Activated CD8-positive, alpha-beta memory T cell treated with anti-CD3 and anti-CD28 coated beads for 48 hours (primary cell): ENCODE measurements around the gene RARS2.

Experiments used
- DNase-seq, 3 experiments: peaks; one replicate each; pipeline ENCODE4 v3.0.0-alpha.2; 2020; ENCODE audit warnings: low read depth in 2 of 3, low spot score in 2 of 3

RARS2 gene

GRCh38 chr6:87574237-87574804 lies 15.5 kb downstream of the RARS2 start:
- DNase-seq = no peak

- no peak for DNase-seq
Observed at GRCh38 chr6:87573307-87574024, 16.3 kb downstream of the RARS2 start.

- no peak for DNase-seq
Observed at GRCh38 chr6:87572883-87573282, 16.9 kb downstream of the RARS2 start.

- DNase-seq = no peak
Observed at GRCh38 chr6:87572021-87572420, 17.8 kb downstream of the RARS2 start.

GRCh38 chr6:87561017-87561416 lies 28.8 kb downstream of the RARS2 start:
- no peak for DNase-seq

- no peak for DNase-seq
Observed at GRCh38 chr6:87558446-87558845, 31.3 kb downstream of the RARS2 start.

GRCh38 chr6:87555506-87555905 lies 34.3 kb downstream of the RARS2 start:
- DNase-seq = no peak

GRCh38 chr6:87553159-87553765 lies 36.5 kb downstream of the RARS2 start:
- DNase-seq = no peak

- no peak for DNase-seq
Observed at GRCh38 chr6:87551799-87552198, 38.0 kb downstream of the RARS2 start.

- no peak for DNase-seq
Observed at GRCh38 chr6:87544474-87544735, 45.4 kb downstream of the RARS2 start.

- DNase-seq = no peak
Observed at GRCh38 chr6:87543696-87544473, 45.9 kb downstream of the RARS2 start.

- DNase-seq = no peak
Observed at GRCh38 chr6:87541744-87542143, 48.0 kb downstream of the RARS2 start.

- DNase-seq = no peak
Observed at GRCh38 chr6:87541041-87541440, 48.7 kb downstream of the RARS2 start.

- DNase-seq = no peak
Observed at GRCh38 chr6:87540539-87540938, 49.2 kb downstream of the RARS2 start.

- DNase-seq = no peak
Observed at GRCh38 chr6:87539554-87539953, 50.2 kb downstream of the RARS2 start.

- no peak for DNase-seq
Observed at GRCh38 chr6:87538510-87539260, 51.1 kb downstream of the RARS2 start.

- no peak for DNase-seq
Observed at GRCh38 chr6:87534377-87535047, 55.3 kb downstream of the RARS2 start.

GRCh38 chr6:87529221-87529620 lies 60.6 kb downstream of the RARS2 start:
- DNase-seq = no peak

GRCh38 chr6:87522686-87523085 lies 67.1 kb downstream of the RARS2 start:
- no peak for DNase-seq

GRCh38 chr6:87518453-87518852 lies 71.3 kb downstream of the RARS2 start:
- DNase-seq = no peak

- DNase-seq = no peak
Observed at GRCh38 chr6:87514831-87515230, 75.0 kb downstream of the RARS2 start.
